HCT116 (cell line): ENCODE results near the gene RELL1. TPM values are rescaled to one million over a fixed set of nuclear protein-coding genes. Genes with fewer than 3 reads are reported as not detected.

Experiments
- ATAC-seq: fragments of 200-7000 bp; cut with Tn5 transposase; 2 replicates; pipeline ENCODE4 v1.9.1; 2020; ENCODE audit warnings: mild to moderate bottlenecking, moderate library complexity
- BruUV-seq: library from RNA; stranded (reverse); fragments of 400-500 nt; replicated peaks from 2 replicates; lab custom pipeline; 2021; lab: Mats Ljungman, UMichigan
- CTCF ChIA-PET: fragments of 300-600 bp; sonication (Branson Sonifier 250); formaldehyde crosslinking; loops from one replicate; lab custom pipeline; 2021; ENCODE audit warnings: antibody characterized with exemption; lab: Charles Lee
- POLR2A ChIA-PET: fragments of 300-600, 350-600 bp; sonication (Branson Sonifier 250); formaldehyde crosslinking; loops from one replicate; lab custom pipeline; 2021; ENCODE audit warnings: antibody characterized with exemption; lab: Charles Lee
- RAD21 ChIA-PET, 2 experiments: fragments of 300-600 bp; sonication (Branson Sonifier 250); formaldehyde crosslinking; loops; one replicate each; lab custom pipeline; 2023; ENCODE audit warnings: low total read pairs in 2 of 2; ENCODE audit not compliant: uncharacterized antibody in 2 of 2, unreplicated experiment in 2 of 2, low non-redundant PET in 1 of 2; lab: Charles Lee
- DNase-seq: peaks from one replicate; pipeline ENCODE4 v3.0.0-alpha.2; 2010; ENCODE audit warnings: low read depth, low spot score
- H2AFZ ChIP-seq: fragments of 200-600 bp; shearing (Covaris generic), sonication (generic); 2 replicates; pipeline ENCODE4 v1.6.1; 2017; ENCODE audit warnings: low read depth, mixed run types, mixed read lengths, antibody characterized with exemption, low read length; ENCODE audit not compliant: poor library complexity, severe bottlenecking
- H3K27ac ChIP-seq: 2 replicates; pipeline ENCODE4 v1.5.1; 2012; ENCODE audit warnings: low read depth, low read length
- H3K27me3 ChIP-seq: fragments of 200-600 bp; sonication (generic); 2 replicates; pipeline ENCODE4 v1.6.1; 2016; ENCODE audit warnings: mixed run types, low read length, mixed read lengths; ENCODE audit not compliant: insufficient read depth
- H3K36me3 ChIP-seq, 2 experiments: fragments of 200-500 bp in 1 of 2; fragments of 200-600 bp in 1 of 2; sonication (Bioruptor generic) in 1 of 2; sonication (generic) in 1 of 2; 2 replicates each; pipeline versions ENCODE4 v1.5.1 to v1.6.1; 2014 to 2016; ENCODE audit warnings: low read length in 2 of 2, inconsistent platforms in 1 of 2, mixed read lengths in 1 of 2, mixed run types in 1 of 2; ENCODE audit not compliant: insufficient read depth in 2 of 2, control insufficient read depth in 1 of 2
- H3K4me1 ChIP-seq, 2 experiments: fragments of 200-600 bp in 1 of 2; sonication (generic) in 1 of 2; 2 replicates each; pipeline versions ENCODE4 v1.5.1 to v1.6.1; 2012 to 2017; ENCODE audit warnings: low read length in 2 of 2, inconsistent platforms in 1 of 2, mild to moderate bottlenecking in 1 of 2, mixed read lengths in 1 of 2, mixed run types in 1 of 2, moderate library complexity in 1 of 2; ENCODE audit not compliant: insufficient read depth in 2 of 2, control insufficient read depth in 1 of 2
- H3K4me2 ChIP-seq: fragments of 200-600 bp; sonication (generic); 2 replicates; pipeline ENCODE4 v1.6.1; 2017; ENCODE audit warnings: mixed run types, low read length, mixed read lengths
- H3K4me3 ChIP-seq, 2 experiments: fragments of 200-600 bp in 1 of 2; sonication (generic) in 1 of 2; replicated peaks in 1 of 2; 2 replicates each; pipeline ENCODE4 v1.5.1; 2011 to 2016; ENCODE audit warnings: low read length in 2 of 2, control low read depth in 1 of 2, low read depth in 1 of 2, mild to moderate bottlenecking in 1 of 2, mixed read lengths in 1 of 2, mixed run types in 1 of 2
- H3K79me2 ChIP-seq: fragments of 200-600 bp; sonication (generic); 2 replicates; pipeline ENCODE4 v1.6.1; 2017; ENCODE audit warnings: mild to moderate bottlenecking, mixed run types, low read length, moderate library complexity, mixed read lengths; ENCODE audit not compliant: insufficient read depth
- H3K9ac ChIP-seq: fragments of 200-600 bp; sonication (generic); 2 replicates; pipeline ENCODE4 v1.6.1; 2016; ENCODE audit warnings: low read length, mixed read lengths
- H3K9me2 ChIP-seq: fragments of 200-600 bp; sonication (generic), shearing (Covaris generic); 2 replicates; pipeline ENCODE4 v1.6.1; 2017; ENCODE audit warnings: mixed run types, mild to moderate bottlenecking, moderate library complexity; ENCODE audit not compliant: insufficient read depth
- H3K9me3 ChIP-seq, 2 experiments: fragments of 200-500 bp in 1 of 2; fragments of 200-600 bp in 1 of 2; sonication (Bioruptor generic) in 1 of 2; sonication (generic) in 1 of 2; 2 replicates each; pipeline ENCODE4 v1.6.1; 2014 to 2017; ENCODE audit warnings: low read length in 2 of 2, mixed read lengths in 2 of 2, inconsistent platforms in 1 of 2, low read depth in 1 of 2, mild to moderate bottlenecking in 1 of 2, mixed run types in 1 of 2, moderate library complexity in 1 of 2; ENCODE audit not compliant: control insufficient read depth in 1 of 2, insufficient read depth in 1 of 2
- H4K20me1 ChIP-seq: fragments of 200-600 bp; sonication (generic), shearing (Covaris generic); 2 replicates; pipeline ENCODE4 v1.6.1; 2017; ENCODE audit warnings: mixed run types, mild to moderate bottlenecking, moderate library complexity; ENCODE audit not compliant: insufficient read depth
- ELF1 ChIP-seq: IDR thresholded peaks from 2 replicates; pipeline ENCODE4 v1.6.1; 2012; ENCODE audit warnings: low read depth, borderline replicate concordance
- EZH2 ChIP-seq: fragments of 200-600 bp; sonication (generic); IDR thresholded peaks from 2 replicates; pipeline ENCODE4 v1.6.1; 2017; ENCODE audit warnings: antibody characterized with exemption, mixed run types
- FOSL1 ChIP-seq: IDR thresholded peaks from 2 replicates; pipeline ENCODE4 v1.6.1; 2012; ENCODE audit warnings: low read depth
- JUND ChIP-seq: IDR thresholded peaks from 2 replicates; pipeline ENCODE4 v1.6.1; 2012
- POLR2A ChIP-seq: IDR thresholded peaks from 2 replicates; pipeline ENCODE4 v1.7.0; 2011; ENCODE audit warnings: borderline replicate concordance; ENCODE audit not compliant: insufficient read depth, insufficient read length; ENCODE audit errors: extremely low read depth
- POLR2AphosphoS5 ChIP-seq: IDR thresholded peaks from 2 replicates; pipeline ENCODE4 v1.6.1; 2011; ENCODE audit warnings: mild to moderate bottlenecking, low read depth, low read length, moderate library complexity
- RAD21 ChIP-seq: IDR thresholded peaks from 2 replicates; pipeline ENCODE4 v1.6.1; 2012; ENCODE audit warnings: low read depth, mild to moderate bottlenecking
- SIN3A ChIP-seq: IDR thresholded peaks from 2 replicates; pipeline ENCODE4 v1.6.1; 2012; ENCODE audit warnings: low read depth
- SRF ChIP-seq: IDR thresholded peaks from 2 replicates; pipeline ENCODE4 v1.6.1; 2012; ENCODE audit warnings: low read depth
- TCF7L2 ChIP-seq: IDR thresholded peaks from 2 replicates; pipeline ENCODE4 v1.7.0; 2011; ENCODE audit warnings: borderline replicate concordance, inconsistent platforms; ENCODE audit not compliant: insufficient read depth, insufficient read length; ENCODE audit errors: extremely low read depth
- YY1 ChIP-seq: IDR thresholded peaks from 2 replicates; pipeline ENCODE4 v1.6.1; 2011; ENCODE audit warnings: low read length, low read depth, moderate library complexity, mild to moderate bottlenecking; ENCODE audit not compliant: insufficient replicate concordance; ENCODE audit errors: extremely low read depth
- ZFX ChIP-seq: fragments of 450-650 bp; IDR thresholded peaks from 2 replicates; pipeline ENCODE4 v1.6.1; 2017
- intact Hi-C: fragments of 100-400 bp; cut with micrococcal nuclease; formaldehyde crosslinking; loops from 2 replicates; pipeline ENCODE4 v1.10.0; 2022
- total RNA-seq: library from RNA; stranded (reverse); gene quantifications from one replicate; pipeline ENCODE4 v1.2.1, GENCODE V29; 2021; ENCODE audit not compliant: unreplicated experiment
- TF ChIP-seq, protein P1 (sequence below): IDR thresholded peaks from 2 replicates; pipeline ENCODE4 v1.6.1; 2012; ENCODE audit warnings: low read depth
- TF ChIP-seq, protein P2 (sequence below): IDR thresholded peaks from 2 replicates; pipeline ENCODE4 v1.6.1; 2012
- TF ChIP-seq, protein P3 (sequence below): IDR thresholded peaks from 2 replicates; pipeline ENCODE4 v1.6.1; 2012
- TF ChIP-seq, protein P4 (sequence below), 3 experiments: fragments of 200-600 bp in 1 of 3; sonication (generic) in 1 of 3; IDR thresholded peaks in 2 of 3; conservative IDR thresholded peaks in 1 of 3; 2 replicates each; pipeline ENCODE4 v1.5.1; 2012 to 2017; ENCODE audit warnings: low read depth in 2 of 3, low read length in 2 of 3, antibody characterized with exemption in 1 of 3, borderline replicate concordance in 1 of 3, control low read depth in 1 of 3, mild to moderate bottlenecking in 1 of 3, mixed read lengths in 1 of 3, mixed run types in 1 of 3, moderate library complexity in 1 of 3; ENCODE audit not compliant: insufficient read depth in 1 of 3

Gene RELL1
- total RNA-seq, 1 experiment from 2014 or later: 30.2 TPM

DNA sequence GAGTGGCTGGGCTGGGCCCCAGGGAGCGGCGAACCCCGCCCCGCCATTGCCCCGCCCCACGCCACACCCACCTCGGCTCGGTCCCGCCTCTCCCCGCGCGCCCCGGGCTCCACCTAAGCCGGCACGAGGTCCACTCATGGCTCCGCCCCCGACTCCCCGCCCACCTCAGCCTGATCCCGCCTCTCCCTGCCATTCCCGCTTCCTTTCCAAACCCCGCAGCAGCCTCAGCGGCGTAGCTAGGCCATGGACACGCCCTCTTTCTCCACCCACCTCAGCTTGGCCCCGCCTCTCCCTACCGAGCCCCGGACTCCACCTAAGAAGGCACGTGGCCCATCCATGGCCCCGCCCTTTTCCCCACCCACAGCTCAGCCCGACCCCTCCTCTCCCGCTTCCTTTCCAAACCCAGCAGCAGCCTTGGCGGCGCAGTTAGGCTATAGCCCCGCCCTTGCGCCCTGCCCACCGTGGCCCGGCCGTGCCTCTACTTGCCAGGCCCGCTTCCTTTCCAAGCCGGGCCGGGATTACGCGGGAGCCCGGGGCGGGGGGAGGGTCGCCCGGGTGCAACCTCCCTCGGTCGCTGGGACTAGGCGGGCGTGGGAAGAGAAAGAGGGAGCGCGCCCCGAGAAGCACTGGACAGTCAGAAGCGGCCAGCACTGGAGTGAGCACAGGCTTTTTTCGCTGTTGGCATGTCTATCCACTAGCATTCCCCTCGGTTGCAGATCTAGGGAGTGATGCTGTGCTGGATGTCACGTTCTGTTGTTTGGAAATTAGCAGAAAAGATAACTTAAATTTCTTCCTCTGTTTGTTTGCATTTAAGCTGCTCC is at the start of gene RELL1 (continued):
- TF ChIP-seq YY1: peak; percentile 15
- peak; percentile 77 for TF ChIP-seq SRF
- no peak for TF ChIP-seq JUND

DNA sequence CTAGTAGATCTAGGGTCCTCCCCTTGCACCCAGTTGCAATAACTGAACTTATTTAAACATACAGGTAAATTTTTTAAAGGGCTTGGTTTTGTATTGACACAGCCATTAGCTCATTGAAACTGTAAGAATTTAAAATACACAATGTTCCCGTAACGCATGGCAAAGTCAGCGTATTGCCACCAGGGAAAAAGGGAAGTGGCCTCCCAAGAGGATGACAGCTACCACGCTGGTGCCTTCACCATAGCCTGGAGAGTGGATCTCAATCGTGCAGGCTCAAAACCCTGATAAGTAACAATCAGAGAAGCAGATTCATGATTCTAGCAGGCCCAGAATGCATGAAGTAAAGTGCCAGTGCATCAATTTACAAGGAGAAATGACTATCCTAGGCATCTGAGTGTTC is 49.4 kb upstream of the RELL1 start:
- ChIA-PET POLR2A (no interaction called here), RAD21 (no interaction called here), CTCF (no interaction called here)
- intact Hi-C loops: no loop called here
- Histone ChIP-seq H3K4me2 (no peak overlapping the region), H3K9me2 (no peaks in the 10 kb centered on the region), H4K20me1 (no peaks in the 10 kb centered on the region), H3K27ac (no peak overlapping the region), H3K4me3 (no peak overlapping the region), H3K4me1 (peaks cover 0 to 7% of the 10 kb centered on the region in 2 experiments; a peak in 1 of 4 replicates), H2AFZ (no peak overlapping the region), H3K36me3 (no peaks in the 10 kb centered on the region), H3K9me3 (no peaks in the 10 kb centered on the region), H3K27me3 (no peaks in the 10 kb centered on the region), H3K79me2 (no peaks in the 10 kb centered on the region), H3K9ac (no peak overlapping the region)
- no TSS peak for BruUV-seq
- ATAC-seq (no peak), DNase-seq (no peak)
- TF ChIP-seq YY1: no peak
- TF ChIP-seq RAD21: no peak
- TF ChIP-seq, protein P1, sequence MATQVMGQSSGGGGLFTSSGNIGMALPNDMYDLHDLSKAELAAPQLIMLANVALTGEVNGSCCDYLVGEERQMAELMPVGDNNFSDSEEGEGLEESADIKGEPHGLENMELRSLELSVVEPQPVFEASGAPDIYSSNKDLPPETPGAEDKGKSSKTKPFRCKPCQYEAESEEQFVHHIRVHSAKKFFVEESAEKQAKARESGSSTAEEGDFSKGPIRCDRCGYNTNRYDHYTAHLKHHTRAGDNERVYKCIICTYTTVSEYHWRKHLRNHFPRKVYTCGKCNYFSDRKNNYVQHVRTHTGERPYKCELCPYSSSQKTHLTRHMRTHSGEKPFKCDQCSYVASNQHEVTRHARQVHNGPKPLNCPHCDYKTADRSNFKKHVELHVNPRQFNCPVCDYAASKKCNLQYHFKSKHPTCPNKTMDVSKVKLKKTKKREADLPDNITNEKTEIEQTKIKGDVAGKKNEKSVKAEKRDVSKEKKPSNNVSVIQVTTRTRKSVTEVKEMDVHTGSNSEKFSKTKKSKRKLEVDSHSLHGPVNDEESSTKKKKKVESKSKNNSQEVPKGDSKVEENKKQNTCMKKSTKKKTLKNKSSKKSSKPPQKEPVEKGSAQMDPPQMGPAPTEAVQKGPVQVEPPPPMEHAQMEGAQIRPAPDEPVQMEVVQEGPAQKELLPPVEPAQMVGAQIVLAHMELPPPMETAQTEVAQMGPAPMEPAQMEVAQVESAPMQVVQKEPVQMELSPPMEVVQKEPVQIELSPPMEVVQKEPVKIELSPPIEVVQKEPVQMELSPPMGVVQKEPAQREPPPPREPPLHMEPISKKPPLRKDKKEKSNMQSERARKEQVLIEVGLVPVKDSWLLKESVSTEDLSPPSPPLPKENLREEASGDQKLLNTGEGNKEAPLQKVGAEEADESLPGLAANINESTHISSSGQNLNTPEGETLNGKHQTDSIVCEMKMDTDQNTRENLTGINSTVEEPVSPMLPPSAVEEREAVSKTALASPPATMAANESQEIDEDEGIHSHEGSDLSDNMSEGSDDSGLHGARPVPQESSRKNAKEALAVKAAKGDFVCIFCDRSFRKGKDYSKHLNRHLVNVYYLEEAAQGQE: no peak
- TF ChIP-seq, protein P2, sequence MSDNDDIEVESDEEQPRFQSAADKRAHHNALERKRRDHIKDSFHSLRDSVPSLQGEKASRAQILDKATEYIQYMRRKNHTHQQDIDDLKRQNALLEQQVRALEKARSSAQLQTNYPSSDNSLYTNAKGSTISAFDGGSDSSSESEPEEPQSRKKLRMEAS: no peak
- TF ChIP-seq SIN3A: no peak
- no peak for TF ChIP-seq ZFX
- no peak for TF ChIP-seq ELF1
- TF ChIP-seq, protein P3, sequence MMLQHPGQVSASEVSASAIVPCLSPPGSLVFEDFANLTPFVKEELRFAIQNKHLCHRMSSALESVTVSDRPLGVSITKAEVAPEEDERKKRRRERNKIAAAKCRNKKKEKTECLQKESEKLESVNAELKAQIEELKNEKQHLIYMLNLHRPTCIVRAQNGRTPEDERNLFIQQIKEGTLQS: no peak
- TF ChIP-seq SRF: no peak
- TF ChIP-seq TCF7L2: no peak
- TF ChIP-seq POLR2A: no peak
- TF ChIP-seq POLR2AphosphoS5: no peak
- TF ChIP-seq EZH2: no peak
- TF ChIP-seq JUND: no peak
- TF ChIP-seq, protein P4, sequence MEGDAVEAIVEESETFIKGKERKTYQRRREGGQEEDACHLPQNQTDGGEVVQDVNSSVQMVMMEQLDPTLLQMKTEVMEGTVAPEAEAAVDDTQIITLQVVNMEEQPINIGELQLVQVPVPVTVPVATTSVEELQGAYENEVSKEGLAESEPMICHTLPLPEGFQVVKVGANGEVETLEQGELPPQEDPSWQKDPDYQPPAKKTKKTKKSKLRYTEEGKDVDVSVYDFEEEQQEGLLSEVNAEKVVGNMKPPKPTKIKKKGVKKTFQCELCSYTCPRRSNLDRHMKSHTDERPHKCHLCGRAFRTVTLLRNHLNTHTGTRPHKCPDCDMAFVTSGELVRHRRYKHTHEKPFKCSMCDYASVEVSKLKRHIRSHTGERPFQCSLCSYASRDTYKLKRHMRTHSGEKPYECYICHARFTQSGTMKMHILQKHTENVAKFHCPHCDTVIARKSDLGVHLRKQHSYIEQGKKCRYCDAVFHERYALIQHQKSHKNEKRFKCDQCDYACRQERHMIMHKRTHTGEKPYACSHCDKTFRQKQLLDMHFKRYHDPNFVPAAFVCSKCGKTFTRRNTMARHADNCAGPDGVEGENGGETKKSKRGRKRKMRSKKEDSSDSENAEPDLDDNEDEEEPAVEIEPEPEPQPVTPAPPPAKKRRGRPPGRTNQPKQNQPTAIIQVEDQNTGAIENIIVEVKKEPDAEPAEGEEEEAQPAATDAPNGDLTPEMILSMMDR (IDR thresholded peaks at IDR 0.05 in 2 of 3, conservative IDR thresholded peaks at IDR 0.05 in 1 of 3; ENCODE audit: borderline replicate concordance in 1 of 3, insufficient read depth in 1 of 3, low read depth in 2 of 3, low read length in 2 of 3): no peak
- TF ChIP-seq FOSL1: no peak
